Prostate gland (tissue), 2 donors: ENCODE data around the gene OR2C1. TPM values are rescaled to one million over a fixed set of nuclear protein-coding genes. Genes with fewer than 3 reads are reported as not detected.

Experiments used
- DNase-seq: peaks from one replicate; pipeline ENCODE4 v3.0.0-alpha.2; 2019; ENCODE audit warnings: low spot score
- H3K27ac ChIP-seq, 2 donors: fragments of 200-600 bp; sonication (generic); 2 replicates each; pipeline ENCODE4 v1.5.1; 2017 to 2019
- H3K27me3 ChIP-seq: fragments of 200-600 bp; sonication (generic); replicated peaks from 2 replicates; pipeline ENCODE4 v1.5.1; 2019; ENCODE audit not compliant: insufficient read depth
- H3K36me3 ChIP-seq, 2 donors: fragments of 200-600 bp; sonication (generic); 1 replicate in 1 of 2; 2 replicates in 1 of 2; pipeline versions ENCODE4 v1.5.1 to v1.8.1; 2017 to 2019
- H3K4me1 ChIP-seq: fragments of 200-600 bp; sonication (generic); replicated peaks from 2 replicates; pipeline ENCODE4 v1.5.1; 2019
- H3K4me3 ChIP-seq, 2 donors: fragments of 200-600 bp; sonication (generic); 2 replicates each; pipeline ENCODE4 v1.5.1; 2017 to 2019
- H3K9me3 ChIP-seq: fragments of 200-600 bp; sonication (generic); 2 replicates; pipeline ENCODE4 v1.5.1; 2017
- POLR2A ChIP-seq: fragments of 450-650 bp; IDR thresholded peaks from one replicate; pipeline ENCODE4 v1.6.1; 2016; ENCODE audit warnings: antibody characterized with exemption, mild to moderate bottlenecking
- POLR2AphosphoS5 ChIP-seq: sonication (generic); formaldehyde crosslinking; IDR thresholded peaks from one replicate; pipeline ENCODE4 v1.6.1; 2017; ENCODE audit warnings: antibody characterized with exemption
- WGBS: methylation state at CpG from one replicate; pipeline ENCODE4 v1.1.5; 2018; 5-methylcytosine and 5-hydroxymethylcytosine counted together
- intact Hi-C: fragments of 100-400 bp; cut with DNase I; formaldehyde crosslinking; loops from one replicate; pipeline ENCODE4 v1.14.2; 2022
- total RNA-seq, 2 donors: library from RNA; depleted of rRNA; stranded (reverse); fragments of >200 nt; gene quantifications; one replicate each; pipeline ENCODE4 v1.1.0, GENCODE V29; 2016
- TF ChIP-seq, protein P1 (sequence below), 4 experiments: fragments of 200-600 bp in 2 of 4; fragments of 450-650 bp in 2 of 4; sonication (generic) in 2 of 4; IDR thresholded peaks; 1 replicate in 3 of 4; 2 replicates in 1 of 4; pipeline ENCODE4 v1.5.1; 2016 to 2019; ENCODE audit warnings: antibody characterized with exemption in 4 of 4, mild to moderate bottlenecking in 2 of 4, moderate library complexity in 2 of 4

Gene OR2C1
- total RNA-seq, 2 donors from 2014 or later, result 1.1 TPM; not detected in 1

DNA sequence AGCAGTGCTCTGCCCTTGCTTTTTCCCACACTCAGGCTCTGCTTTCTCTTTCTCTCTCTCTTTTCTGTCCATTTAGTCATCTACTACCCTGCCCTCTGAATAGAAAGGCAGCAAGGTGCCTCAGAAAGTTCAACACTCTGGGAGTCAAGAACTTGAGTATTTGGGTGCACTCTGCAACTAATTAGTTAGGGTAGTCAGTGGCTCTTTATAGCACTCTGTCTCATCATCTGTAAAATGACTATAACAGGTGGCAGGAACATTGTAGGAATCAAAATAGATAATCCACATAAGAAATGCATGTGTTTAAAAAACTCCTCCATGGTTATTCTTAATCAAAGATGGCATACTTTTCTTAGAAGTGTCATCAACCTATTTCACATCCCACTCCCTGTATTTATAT lies 7.2 kb downstream of the OR2C1 start:
- H3K9me3 ChIP-seq, result no peaks in the 10 kb centered on the region
- intact Hi-C loops, result no loop called here
- TF ChIP-seq, protein P1, sequence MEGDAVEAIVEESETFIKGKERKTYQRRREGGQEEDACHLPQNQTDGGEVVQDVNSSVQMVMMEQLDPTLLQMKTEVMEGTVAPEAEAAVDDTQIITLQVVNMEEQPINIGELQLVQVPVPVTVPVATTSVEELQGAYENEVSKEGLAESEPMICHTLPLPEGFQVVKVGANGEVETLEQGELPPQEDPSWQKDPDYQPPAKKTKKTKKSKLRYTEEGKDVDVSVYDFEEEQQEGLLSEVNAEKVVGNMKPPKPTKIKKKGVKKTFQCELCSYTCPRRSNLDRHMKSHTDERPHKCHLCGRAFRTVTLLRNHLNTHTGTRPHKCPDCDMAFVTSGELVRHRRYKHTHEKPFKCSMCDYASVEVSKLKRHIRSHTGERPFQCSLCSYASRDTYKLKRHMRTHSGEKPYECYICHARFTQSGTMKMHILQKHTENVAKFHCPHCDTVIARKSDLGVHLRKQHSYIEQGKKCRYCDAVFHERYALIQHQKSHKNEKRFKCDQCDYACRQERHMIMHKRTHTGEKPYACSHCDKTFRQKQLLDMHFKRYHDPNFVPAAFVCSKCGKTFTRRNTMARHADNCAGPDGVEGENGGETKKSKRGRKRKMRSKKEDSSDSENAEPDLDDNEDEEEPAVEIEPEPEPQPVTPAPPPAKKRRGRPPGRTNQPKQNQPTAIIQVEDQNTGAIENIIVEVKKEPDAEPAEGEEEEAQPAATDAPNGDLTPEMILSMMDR (IDR thresholded peaks at IDR 0.05), result no peak
- TF ChIP-seq POLR2A (no peak), POLR2AphosphoS5 (no peak)
- H3K27me3 ChIP-seq, result no peaks in the 10 kb centered on the region
- H3K36me3 ChIP-seq, result no peaks in the 10 kb centered on the region
- no peak for DNase-seq
- no peak overlapping the region for H3K27ac ChIP-seq
- no peaks in the 10 kb centered on the region for H3K4me1 ChIP-seq
- H3K4me3 ChIP-seq, result no peak overlapping the region

DNA sequence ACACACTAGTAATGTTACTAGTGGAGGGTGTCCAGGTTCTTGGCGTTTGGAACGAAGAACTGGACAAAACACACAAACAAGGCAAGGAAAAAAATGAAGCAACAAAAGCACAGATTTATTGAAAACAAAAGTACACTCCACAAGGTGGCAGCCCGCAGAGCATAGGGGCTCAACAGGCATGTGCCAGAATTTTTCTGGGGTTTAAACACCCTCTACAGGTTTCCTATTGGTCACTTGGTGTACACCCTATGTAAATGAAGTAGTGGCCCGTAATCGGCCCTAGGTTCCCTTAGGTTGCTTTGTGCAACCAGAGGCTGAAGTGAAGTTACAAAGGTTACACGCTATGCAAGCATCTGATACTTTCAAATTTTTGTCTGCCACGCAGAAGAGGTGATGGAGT lies 8.1 kb downstream of the OR2C1 start:
- no peak overlapping the region for H3K27ac ChIP-seq
- no peaks in the 10 kb centered on the region for H3K9me3 ChIP-seq
- no peak for DNase-seq
- WGBS, result 94% methylated on average over 7 of the region's 7 CpGs
- TF ChIP-seq, protein P1 (IDR thresholded peaks at IDR 0.05), result no peak
- TF ChIP-seq POLR2A (no peak), POLR2AphosphoS5 (no peak)
- H3K4me1 ChIP-seq, result no peaks in the 10 kb centered on the region
- no peaks in the 10 kb centered on the region for H3K36me3 ChIP-seq
- H3K27me3 ChIP-seq, result no peaks in the 10 kb centered on the region
- no peak overlapping the region for H3K4me3 ChIP-seq
- intact Hi-C loops, result no loop called here

DNA sequence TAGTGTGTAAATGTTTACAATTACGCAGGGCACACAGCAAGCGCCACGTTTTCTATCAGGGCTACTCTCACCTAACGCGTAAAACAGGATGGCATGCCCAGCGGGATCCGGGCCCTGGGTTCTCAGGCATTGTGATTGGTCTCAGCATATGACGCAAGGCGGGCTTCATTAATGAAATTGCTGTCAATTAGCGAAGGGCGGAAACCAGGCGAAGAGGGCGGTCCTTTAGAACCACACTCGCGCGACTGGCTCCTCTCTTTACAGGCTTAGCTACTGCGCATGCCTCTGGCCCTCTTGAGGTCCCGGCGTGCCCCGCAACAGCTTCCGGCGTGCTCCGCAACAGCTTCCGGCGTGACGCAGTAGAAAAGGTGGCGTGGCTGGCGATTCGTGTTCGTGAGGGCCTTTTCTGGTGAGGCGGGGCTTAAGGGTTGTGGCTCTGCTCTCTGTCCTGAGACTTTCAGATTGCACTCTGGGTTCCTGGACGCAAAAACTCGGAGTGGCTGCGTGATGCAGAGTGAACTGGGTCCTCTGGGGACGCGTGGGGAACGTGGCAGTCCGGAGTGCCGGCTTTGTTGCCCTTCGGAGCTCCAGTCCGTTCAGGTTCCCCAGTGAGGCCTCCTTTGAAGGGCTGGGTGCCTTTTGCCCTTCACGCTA lies 9.2 kb downstream of the OR2C1 start:
- peak; percentile 79 for DNase-seq
- 9% methylated on average over 42 of the region's 42 CpGs for WGBS
- no peaks in the 10 kb centered on the region for H3K36me3 ChIP-seq
- H3K9me3 ChIP-seq, result no peaks in the 10 kb centered on the region
- H3K27me3 ChIP-seq, result no peaks in the 10 kb centered on the region
- H3K4me1 ChIP-seq, result no peaks in the 10 kb centered on the region
- intact Hi-C loops, result no loop called here
- peak overlapping the region; percentile 28 to 35 for H3K4me3 ChIP-seq
- TF ChIP-seq, protein P1 (IDR thresholded peaks at IDR 0.05), result no peak
- TF ChIP-seq POLR2A (no peak), POLR2AphosphoS5 (peak; percentile 89)
- H3K27ac ChIP-seq, result peak overlapping the region; percentile 57 to 58

DNA sequence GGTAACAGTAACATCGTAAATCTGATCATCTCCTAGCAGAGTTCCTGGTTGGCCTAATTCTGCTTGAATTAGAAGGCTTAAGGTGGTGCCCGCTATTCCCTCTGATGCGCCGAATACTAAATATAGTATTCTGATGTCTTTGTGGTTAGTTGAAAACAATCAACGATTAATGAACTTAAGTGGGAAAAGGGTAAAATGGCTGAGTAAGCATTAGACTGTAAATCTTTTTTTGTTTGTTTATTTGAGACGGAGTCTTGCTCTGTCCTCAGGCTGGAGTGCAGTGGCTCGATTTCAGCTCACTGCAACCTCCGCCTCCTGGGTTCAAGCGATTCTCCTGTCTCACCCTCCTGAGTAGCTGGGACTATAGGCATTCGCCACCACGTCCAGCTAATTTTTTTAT lies 13.4 kb downstream of the OR2C1 start:
- Histone ChIP-seq H3K4me3 (no peak overlapping the region), H3K27me3 (no peaks in the 10 kb centered on the region), H3K27ac (no peak overlapping the region), H3K9me3 (no peaks in the 10 kb centered on the region), H3K4me1 (no peaks in the 10 kb centered on the region), H3K36me3 (no peaks in the 10 kb centered on the region)
- TF ChIP-seq, protein P1 (IDR thresholded peaks at IDR 0.05), result no peak
- TF ChIP-seq POLR2AphosphoS5 (no peak), POLR2A (no peak)
- DNase-seq, result no peak
- 92% methylated on average over 11 of the region's 11 CpGs for WGBS
- intact Hi-C loops, result no loop called here

DNA sequence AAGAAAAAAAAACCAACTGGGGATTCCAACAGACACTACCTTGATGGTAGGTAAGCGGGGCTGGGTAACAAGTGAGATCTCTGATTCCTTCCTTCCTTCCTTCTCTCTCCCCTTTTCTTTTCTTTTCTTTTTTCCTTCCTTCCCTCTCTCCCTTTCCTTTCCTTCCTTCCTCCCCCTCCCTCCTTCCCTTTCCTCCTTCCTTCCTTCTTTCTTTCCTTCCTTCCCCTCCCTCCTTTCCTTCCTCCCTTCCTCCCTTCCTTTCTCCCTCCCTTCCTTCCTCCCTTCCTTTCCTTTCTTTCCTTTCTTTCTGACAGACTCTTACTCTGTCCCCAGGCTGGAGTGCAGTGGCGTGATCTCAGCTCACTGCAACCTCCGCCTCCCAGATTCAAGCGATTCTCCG lies 20.0 kb downstream of the OR2C1 start:
- TF ChIP-seq, protein P1 (IDR thresholded peaks at IDR 0.05), result no peak
- no peak for TF ChIP-seq POLR2AphosphoS5
- TF ChIP-seq POLR2A, result no peak
- no peaks in the 10 kb centered on the region for H3K9me3 ChIP-seq
- no peak for DNase-seq
- WGBS, result 93% methylated on average over 5 of the region's 5 CpGs
- intact Hi-C loops, result no loop called here
- no peak overlapping the region for H3K27ac ChIP-seq
- H3K36me3 ChIP-seq, result no peaks in the 10 kb centered on the region
- no peaks in the 10 kb centered on the region for H3K27me3 ChIP-seq
- no peak overlapping the region for H3K4me3 ChIP-seq
- H3K4me1 ChIP-seq, result no peaks in the 10 kb centered on the region
